Trophoblast cell (in vitro differentiated cells and primary cell): Measurements from ENCODE around the gene C17orf58.
A peak's percentile ranks its signal among the peaks of the same experiment; 100 is the strongest.
"Not testable (repeated sequence)": the region's sequence is repeated elsewhere in the genome, so short reads cannot be mapped to it uniquely, and the experiment has no call there.

Experiments used
- DNase-seq, 2 donors: peaks; one replicate each; pipeline ENCODE4 v3.0.0-alpha.2; 2016
- H2AFZ ChIP-seq: 2 replicates; pipeline ENCODE4 v1.6.1; 2013; ENCODE audit warnings: low read length, moderate library complexity, mild to moderate bottlenecking; ENCODE audit not compliant: insufficient read depth, poor library complexity
- H2AK5ac ChIP-seq: 2 replicates; pipeline ENCODE4 v1.6.1; 2013; ENCODE audit warnings: mild to moderate bottlenecking, low read length
- H2BK120ac ChIP-seq: 2 replicates; pipeline ENCODE4 v1.6.1; 2013; ENCODE audit warnings: low read length, mild to moderate bottlenecking, moderate library complexity; ENCODE audit not compliant: insufficient read depth, poor library complexity
- H2BK12ac ChIP-seq: 2 replicates; pipeline ENCODE4 v1.6.1; 2013; ENCODE audit warnings: mild to moderate bottlenecking, low read length, moderate library complexity
- H2BK5ac ChIP-seq: 2 replicates; pipeline ENCODE4 v1.6.1; 2013; ENCODE audit warnings: low read length, low read depth, moderate library complexity, mild to moderate bottlenecking; ENCODE audit not compliant: poor library complexity
- H3K14ac ChIP-seq: 2 replicates; pipeline ENCODE4 v1.6.1; 2013; ENCODE audit warnings: mild to moderate bottlenecking, low read length
- H3K18ac ChIP-seq: 2 replicates; pipeline ENCODE4 v1.6.1; 2013; ENCODE audit warnings: mild to moderate bottlenecking, low read length
- H3K23ac ChIP-seq: 2 replicates; pipeline ENCODE4 v1.6.1; 2013; ENCODE audit warnings: low read length
- H3K27ac ChIP-seq: 2 replicates; pipeline ENCODE4 v1.5.1; 2013; ENCODE audit warnings: low read depth, mild to moderate bottlenecking, inconsistent platforms, low read length, moderate library complexity
- H3K27me3 ChIP-seq: 2 replicates; pipeline ENCODE4 v1.6.1; 2013; ENCODE audit warnings: inconsistent platforms, mild to moderate bottlenecking, low read length, moderate library complexity; ENCODE audit not compliant: insufficient read depth
- H3K36me3 ChIP-seq, 2 experiments: 1 replicate in 1 of 2; 2 replicates in 1 of 2; pipeline ENCODE4 v1.6.1; 2013; ENCODE audit warnings: low read length in 2 of 2, mild to moderate bottlenecking in 2 of 2, moderate library complexity in 1 of 2; ENCODE audit not compliant: insufficient read depth in 2 of 2, control insufficient read depth in 1 of 2
- H3K4ac ChIP-seq: 2 replicates; pipeline ENCODE4 v1.6.1; 2013; ENCODE audit warnings: low read depth, mild to moderate bottlenecking, low read length, moderate library complexity
- H3K4me1 ChIP-seq, 2 experiments: 1 replicate in 1 of 2; 2 replicates in 1 of 2; pipeline ENCODE4 v1.6.1; 2013; ENCODE audit warnings: low read length in 2 of 2, mild to moderate bottlenecking in 2 of 2, moderate library complexity in 1 of 2; ENCODE audit not compliant: insufficient read depth in 2 of 2, control insufficient read depth in 1 of 2
- H3K4me2 ChIP-seq: 2 replicates; pipeline ENCODE4 v1.6.1; 2013; ENCODE audit warnings: inconsistent platforms, mild to moderate bottlenecking, low read length, moderate library complexity
- H3K4me3 ChIP-seq: 2 replicates; pipeline ENCODE4 v1.5.1; 2013; ENCODE audit warnings: mild to moderate bottlenecking, low read depth, low read length, inconsistent platforms
- H3K79me1 ChIP-seq: one replicate; pipeline ENCODE4 v1.6.1; 2013; ENCODE audit warnings: low read length
- H3K79me2 ChIP-seq: 2 replicates; pipeline ENCODE4 v1.6.1; 2013; ENCODE audit warnings: low read length, mild to moderate bottlenecking; ENCODE audit not compliant: control insufficient read depth, insufficient read depth, poor library complexity
- H3K9ac ChIP-seq: 2 replicates; pipeline ENCODE4 v1.6.1; 2013; ENCODE audit warnings: mild to moderate bottlenecking, low read length
- H3K9me3 ChIP-seq: 2 replicates; pipeline ENCODE4 v1.6.1; 2013; ENCODE audit warnings: low read depth, mild to moderate bottlenecking, control low read depth, inconsistent platforms, low read length; ENCODE audit not compliant: insufficient read depth
- H4K12ac ChIP-seq: 2 replicates; pipeline ENCODE4 v1.6.1; 2013; ENCODE audit warnings: low read depth, mild to moderate bottlenecking, low read length, moderate library complexity
- H4K8ac ChIP-seq: 2 replicates; pipeline ENCODE4 v1.6.1; 2013; ENCODE audit warnings: low read depth, mild to moderate bottlenecking, low read length, moderate library complexity
- H4K91ac ChIP-seq: one replicate; pipeline ENCODE4 v1.6.1; 2013; ENCODE audit warnings: low read depth, mild to moderate bottlenecking, low read length, moderate library complexity
- WGBS: extraction: QIAGEN DNeasy Blood & Tissue Kit; methylation state at CpG from one replicate; pipeline ENCODE4 v1.1.7; 2013; ENCODE audit warnings: missing lambda C conversion rate; ENCODE audit not compliant: insufficient read length, insufficient coverage; ENCODE audit errors: extremely low coverage; 5-methylcytosine and 5-hydroxymethylcytosine counted together

Gene C17orf58

GRCh38 chr17:67980456-67980855 is 15.8 kb downstream of the C17orf58 start:
- Histone ChIP-seq H3K79me2 (no peaks in the 10 kb centered on the region), H3K4me3 (no peak overlapping the region), H3K27ac (no peak overlapping the region), H2BK12ac (no peak overlapping the region), H3K9ac (no peak overlapping the region), H2BK120ac (no peak overlapping the region), H3K9me3 (no peaks in the 10 kb centered on the region), H3K36me3 (peaks cover 10 to 13% of the 10 kb centered on the region in 2 experiments), H3K4me1 (no peaks in the 10 kb centered on the region), H3K27me3 (no peaks in the 10 kb centered on the region), H2AFZ (no peak overlapping the region), H4K8ac (no peak overlapping the region), H3K4me2 (no peak overlapping the region), H2AK5ac (no peak overlapping the region), H4K12ac (no peak overlapping the region), H2BK5ac (no peak overlapping the region), H4K91ac (no peak overlapping the region), H3K79me1 (no peaks in the 10 kb centered on the region), H3K18ac (no peak overlapping the region), H3K23ac (no peak overlapping the region), H3K14ac (no peak overlapping the region), H3K4ac (no peak overlapping the region)
- no peak for DNase-seq
- WGBS, result no CpG with 5 or more reads among the region's 2 CpGs

GRCh38 chr17:67976306-67976705 is 20.0 kb downstream of the C17orf58 start:
- H3K4me1 ChIP-seq, H2BK12ac ChIP-seq, H3K79me1 ChIP-seq, H3K14ac ChIP-seq, H3K4ac ChIP-seq, H3K9me3 ChIP-seq, H4K12ac ChIP-seq, H3K79me2 ChIP-seq, H2AFZ ChIP-seq, H4K8ac ChIP-seq, H3K4me3 ChIP-seq, H3K4me2 ChIP-seq, H2AK5ac ChIP-seq, H3K27ac ChIP-seq, H4K91ac ChIP-seq, H3K27me3 ChIP-seq, H3K18ac ChIP-seq, H2BK120ac ChIP-seq, H3K23ac ChIP-seq, H3K9ac ChIP-seq, H2BK5ac ChIP-seq: not testable (repeated sequence)
- WGBS, result no CpG with 5 or more reads among the region's 6 CpGs
- H3K36me3 ChIP-seq, result peaks cover 13 to 19% of the 10 kb centered on the region in 2 experiments
- DNase-seq, result peak in 1 of 2 donors; percentile 54

- DNase-seq, result no peak
- no peaks in the 10 kb centered on the region for H3K27me3 ChIP-seq
- no peak overlapping the region for H4K8ac ChIP-seq
- no CpG with 5 or more reads among the region's 8 CpGs for WGBS
- no peaks in the 10 kb centered on the region for H3K9me3 ChIP-seq
- no peak overlapping the region for H4K91ac ChIP-seq
- no peak overlapping the region for H3K18ac ChIP-seq
- no peak overlapping the region for H2AK5ac ChIP-seq
- peaks cover 5% of the 10 kb centered on the region in 2 experiments for H3K4me1 ChIP-seq
- peaks cover 16 to 18% of the 10 kb centered on the region in 2 experiments for H3K36me3 ChIP-seq
- no peak overlapping the region for H3K23ac ChIP-seq
- H2BK5ac ChIP-seq, result no peak overlapping the region
- H3K9ac ChIP-seq, result no peak overlapping the region
- H4K12ac ChIP-seq, result no peak overlapping the region
- no peak overlapping the region for H3K4me3 ChIP-seq
- H3K4ac ChIP-seq, result no peak overlapping the region
- H3K14ac ChIP-seq, result no peak overlapping the region
- no peaks in the 10 kb centered on the region for H3K79me1 ChIP-seq
- no peak overlapping the region for H2AFZ ChIP-seq
- no peaks in the 10 kb centered on the region for H3K79me2 ChIP-seq
- peak overlapping the region; percentile 54 for H3K4me2 ChIP-seq
- no peak overlapping the region for H2BK12ac ChIP-seq
- no peak overlapping the region for H3K27ac ChIP-seq
- H2BK120ac ChIP-seq, result no peak overlapping the region
Observed at GRCh38 chr17:67974598-67975066, 21.6 kb downstream of the C17orf58 start.

GRCh38 chr17:67974185-67974584 is 22.1 kb downstream of the C17orf58 start:
- no CpG with 5 or more reads among the region's 9 CpGs for WGBS
- peaks cover 5% of the 10 kb centered on the region in 2 experiments for H3K4me1 ChIP-seq

More at GRCh38 chr17:67974185-67974584, 22.1 kb downstream of the C17orf58 start:
- no peak overlapping the region for H2AFZ ChIP-seq
- no peak overlapping the region for H3K18ac ChIP-seq
- H4K12ac ChIP-seq, result no peak overlapping the region
- no peak overlapping the region for H3K14ac ChIP-seq
- no peaks in the 10 kb centered on the region for H3K27me3 ChIP-seq
- H3K79me1 ChIP-seq, result no peaks in the 10 kb centered on the region
- no peak for DNase-seq
- no peak overlapping the region for H2AK5ac ChIP-seq
- H3K79me2 ChIP-seq, result no peaks in the 10 kb centered on the region
- no peak overlapping the region for H2BK120ac ChIP-seq
- no peak overlapping the region for H3K4me3 ChIP-seq
- no peak overlapping the region for H3K9ac ChIP-seq
- H4K91ac ChIP-seq, result no peak overlapping the region
- H2BK12ac ChIP-seq, result no peak overlapping the region
- H3K9me3 ChIP-seq, result no peaks in the 10 kb centered on the region
- H3K4me2 ChIP-seq, result peak overlapping the region; percentile 54
- no peak overlapping the region for H3K27ac ChIP-seq
- no peak overlapping the region for H3K23ac ChIP-seq
- H4K8ac ChIP-seq, result no peak overlapping the region
- peaks cover 15 to 18% of the 10 kb centered on the region in 2 experiments for H3K36me3 ChIP-seq
- no peak overlapping the region for H3K4ac ChIP-seq
- no peak overlapping the region for H2BK5ac ChIP-seq
